Measurements from ENCODE around the gene PIP5K1C. TPM values are rescaled to one million over a fixed set of nuclear protein-coding genes. Genes with fewer than 3 reads are reported as not detected.

Gene PIP5K1C
- total RNA-seq, 1 experiment from 2014 or later: 23.6 TPM

DNA sequence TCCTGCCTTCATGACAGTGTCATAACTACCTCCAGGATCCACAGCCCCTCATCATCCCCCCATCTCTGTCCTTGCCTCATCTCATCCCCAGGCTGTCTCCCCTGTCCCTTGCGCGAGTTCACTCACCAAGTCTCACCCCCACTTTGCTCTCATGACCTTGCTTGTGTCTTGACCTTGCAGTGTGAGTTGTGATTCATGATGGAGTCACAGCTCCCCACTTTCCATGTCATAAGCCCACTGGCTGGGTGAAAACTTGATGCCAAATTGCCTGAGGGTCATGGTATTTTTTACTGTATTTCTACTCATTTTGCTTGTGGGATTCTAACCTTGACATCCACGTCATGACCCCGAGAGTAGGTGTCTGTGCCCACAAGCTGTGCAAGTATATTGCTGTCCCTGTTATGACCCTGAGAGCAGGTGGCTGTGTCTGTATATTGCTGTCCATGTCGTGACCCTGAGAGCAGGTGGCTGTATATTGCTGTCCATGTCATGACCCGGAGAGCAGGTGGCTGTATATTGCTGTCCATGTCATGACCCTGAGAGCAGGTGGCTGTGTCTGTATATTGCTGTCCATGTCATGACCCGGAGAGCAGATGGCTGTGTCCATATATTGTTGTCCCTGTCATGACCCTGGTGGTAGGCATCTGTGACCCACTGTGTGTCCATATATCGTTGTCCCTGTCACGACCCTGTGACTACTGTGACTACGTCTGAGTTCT lies 37.4 kb upstream of the PIP5K1C start:
- no peak overlapping the region for H3K4me3 Mint-ChIP-seq (ENCODE audit: low read depth, unreplicated experiment)
- H3K27ac Mint-ChIP-seq (ENCODE audit: unreplicated experiment): no peak overlapping the region
- H3K36me3 Mint-ChIP-seq (ENCODE audit: insufficient read depth, unreplicated experiment): peaks cover 35% of the 10 kb centered on the region
- H3K27me3 Mint-ChIP-seq (ENCODE audit: unreplicated experiment): no peaks in the 10 kb centered on the region
- H3K4me1 Mint-ChIP-seq (ENCODE audit: low read depth, unreplicated experiment): no peaks in the 10 kb centered on the region
- DNase-seq: no peak
- no TSS peak for BruUV-seq (replicated peaks)
- no peaks in the 10 kb centered on the region for H3K9me3 Mint-ChIP-seq (ENCODE audit: low read depth, unreplicated experiment)
- CTCF ChIA-PET: no interaction called here
- TF ChIP-seq, protein P1, sequence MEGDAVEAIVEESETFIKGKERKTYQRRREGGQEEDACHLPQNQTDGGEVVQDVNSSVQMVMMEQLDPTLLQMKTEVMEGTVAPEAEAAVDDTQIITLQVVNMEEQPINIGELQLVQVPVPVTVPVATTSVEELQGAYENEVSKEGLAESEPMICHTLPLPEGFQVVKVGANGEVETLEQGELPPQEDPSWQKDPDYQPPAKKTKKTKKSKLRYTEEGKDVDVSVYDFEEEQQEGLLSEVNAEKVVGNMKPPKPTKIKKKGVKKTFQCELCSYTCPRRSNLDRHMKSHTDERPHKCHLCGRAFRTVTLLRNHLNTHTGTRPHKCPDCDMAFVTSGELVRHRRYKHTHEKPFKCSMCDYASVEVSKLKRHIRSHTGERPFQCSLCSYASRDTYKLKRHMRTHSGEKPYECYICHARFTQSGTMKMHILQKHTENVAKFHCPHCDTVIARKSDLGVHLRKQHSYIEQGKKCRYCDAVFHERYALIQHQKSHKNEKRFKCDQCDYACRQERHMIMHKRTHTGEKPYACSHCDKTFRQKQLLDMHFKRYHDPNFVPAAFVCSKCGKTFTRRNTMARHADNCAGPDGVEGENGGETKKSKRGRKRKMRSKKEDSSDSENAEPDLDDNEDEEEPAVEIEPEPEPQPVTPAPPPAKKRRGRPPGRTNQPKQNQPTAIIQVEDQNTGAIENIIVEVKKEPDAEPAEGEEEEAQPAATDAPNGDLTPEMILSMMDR (IDR thresholded peaks at IDR 0.05; ENCODE audit: unreplicated experiment): no peak
- intact Hi-C loops (cut with micrococcal nuclease; ENCODE audit: unreplicated experiment): no loop called here

DNA sequence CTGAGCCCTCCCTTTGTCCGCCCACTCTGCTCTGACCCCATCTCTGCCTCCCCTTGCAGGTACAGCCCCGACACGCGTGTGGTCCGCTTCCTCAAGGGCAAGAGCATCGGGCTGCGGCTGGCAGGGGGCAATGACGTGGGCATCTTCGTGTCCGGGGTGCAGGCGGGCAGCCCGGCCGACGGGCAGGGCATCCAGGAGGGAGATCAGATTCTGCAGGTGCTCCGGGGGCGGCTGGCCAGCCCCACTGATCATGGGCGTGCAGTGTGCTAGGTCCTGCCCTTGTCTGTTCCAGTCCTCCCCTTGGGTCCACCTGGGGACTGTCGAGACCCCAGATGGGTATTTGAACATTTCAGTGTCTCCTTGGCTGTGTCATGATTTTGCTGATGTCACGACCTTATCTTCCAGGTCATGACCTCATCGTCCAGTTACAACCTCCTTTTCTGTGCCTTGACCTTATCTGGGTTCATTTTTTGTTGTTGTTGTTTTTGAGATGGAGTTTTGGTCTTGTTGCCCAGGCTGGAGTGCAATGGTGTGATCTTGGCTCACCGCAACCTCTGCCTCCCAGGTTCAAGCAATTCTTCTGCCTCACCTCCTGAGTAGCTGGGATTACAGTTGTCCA lies 35.9 kb upstream of the PIP5K1C start:
- H3K4me3 Mint-ChIP-seq (ENCODE audit: low read depth, unreplicated experiment): no peak overlapping the region
- CTCF ChIA-PET: no interaction called here
- intact Hi-C loops (cut with micrococcal nuclease; ENCODE audit: unreplicated experiment): no loop called here
- H3K27me3 Mint-ChIP-seq (ENCODE audit: unreplicated experiment): no peaks in the 10 kb centered on the region
- no peaks in the 10 kb centered on the region for H3K4me1 Mint-ChIP-seq (ENCODE audit: low read depth, unreplicated experiment)
- H3K9me3 Mint-ChIP-seq (ENCODE audit: low read depth, unreplicated experiment): no peaks in the 10 kb centered on the region
- DNase-seq: no peak
- H3K27ac Mint-ChIP-seq (ENCODE audit: unreplicated experiment): no peak overlapping the region
- H3K36me3 Mint-ChIP-seq (ENCODE audit: insufficient read depth, unreplicated experiment): peaks cover 40% of the 10 kb centered on the region
- TF ChIP-seq, protein P1 (IDR thresholded peaks at IDR 0.05; ENCODE audit: unreplicated experiment): no peak
- BruUV-seq (replicated peaks): no TSS peak

DNA sequence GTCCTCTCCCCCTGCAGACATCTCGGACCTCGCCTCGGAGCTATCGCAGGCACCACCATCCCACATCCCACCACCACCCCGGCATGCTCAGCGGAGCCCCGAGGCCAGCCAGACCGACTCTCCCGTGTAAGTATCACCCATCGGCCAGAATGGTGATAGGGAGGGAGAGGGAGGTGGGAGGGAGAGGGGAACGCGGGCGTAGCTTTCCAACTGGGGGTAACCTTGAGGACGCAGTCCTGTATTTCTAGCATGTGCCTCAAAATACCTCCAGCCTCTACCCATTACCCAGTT lies 34.0 kb upstream of the PIP5K1C start:
- Mint-ChIP-seq H3K4me3 (ENCODE audit: low read depth, unreplicated experiment) (no peak overlapping the region), H3K27me3 (ENCODE audit: unreplicated experiment) (no peaks in the 10 kb centered on the region), H3K27ac (ENCODE audit: unreplicated experiment) (no peak overlapping the region), H3K4me1 (ENCODE audit: low read depth, unreplicated experiment) (no peaks in the 10 kb centered on the region), H3K36me3 (ENCODE audit: insufficient read depth, unreplicated experiment) (peaks cover 45% of the 10 kb centered on the region), H3K9me3 (ENCODE audit: low read depth, unreplicated experiment) (no peaks in the 10 kb centered on the region)
- intact Hi-C loops (cut with micrococcal nuclease; ENCODE audit: unreplicated experiment): no loop called here
- no TSS peak for BruUV-seq (replicated peaks)
- CTCF ChIA-PET: no interaction called here
- TF ChIP-seq, protein P1 (IDR thresholded peaks at IDR 0.05; ENCODE audit: unreplicated experiment): no peak
- no peak for DNase-seq

DNA sequence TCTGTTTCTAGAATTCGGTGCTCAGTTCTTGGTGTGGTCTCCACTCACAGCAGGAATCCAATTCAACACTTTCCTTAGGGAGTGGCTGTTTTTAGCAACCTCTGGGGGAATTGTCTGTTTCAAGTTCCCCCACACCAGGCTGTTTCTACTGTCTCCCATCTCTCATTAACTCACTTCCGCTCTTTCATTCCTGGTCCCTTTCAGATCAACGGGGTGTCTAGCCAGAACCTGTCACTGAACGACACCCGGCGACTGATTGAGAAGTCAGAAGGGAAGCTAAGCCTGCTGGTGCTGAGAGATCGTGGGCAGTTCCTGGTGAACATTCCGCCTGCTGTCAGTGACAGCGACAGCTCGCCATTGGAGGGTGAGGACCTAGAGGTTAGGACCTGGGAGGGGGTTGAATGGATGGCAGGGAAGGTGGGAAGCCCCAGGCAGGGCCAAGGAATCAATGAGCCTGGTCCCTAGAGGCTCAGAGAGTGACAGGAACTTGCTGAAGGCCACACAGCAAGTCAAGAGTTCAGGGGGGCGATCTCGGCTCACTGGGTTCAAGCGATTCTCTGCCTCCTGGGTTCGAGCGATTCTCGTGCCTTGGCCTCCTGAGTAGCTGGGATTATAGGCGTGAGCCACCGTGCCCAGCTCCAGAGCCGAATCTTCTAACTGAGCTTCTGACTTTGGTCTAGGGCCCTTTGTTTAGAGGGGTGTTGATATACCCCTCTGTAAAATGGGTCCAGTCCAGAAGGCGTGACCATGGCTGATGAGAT lies 33.5 kb upstream of the PIP5K1C start:
- no TSS peak for BruUV-seq (replicated peaks)
- Mint-ChIP-seq H3K27me3 (ENCODE audit: unreplicated experiment) (no peaks in the 10 kb centered on the region), H3K4me1 (ENCODE audit: low read depth, unreplicated experiment) (no peaks in the 10 kb centered on the region), H3K36me3 (ENCODE audit: insufficient read depth, unreplicated experiment) (peaks cover 45% of the 10 kb centered on the region), H3K27ac (ENCODE audit: unreplicated experiment) (no peak overlapping the region), H3K9me3 (ENCODE audit: low read depth, unreplicated experiment) (no peaks in the 10 kb centered on the region), H3K4me3 (ENCODE audit: low read depth, unreplicated experiment) (no peak overlapping the region)
- TF ChIP-seq, protein P1 (IDR thresholded peaks at IDR 0.05; ENCODE audit: unreplicated experiment): no peak
- CTCF ChIA-PET: no interaction called here
- intact Hi-C loops (cut with micrococcal nuclease; ENCODE audit: unreplicated experiment): no loop called here
- DNase-seq: no peak
